ENCODE results near the gene CHTOP.
A peak's percentile ranks its signal among the peaks of the same experiment; 100 is the strongest.
"Not testable (repeated sequence)": the region's sequence is repeated elsewhere in the genome, so short reads cannot be mapped to it uniquely, and the experiment has no call there.

The CHTOP gene

GRCh38 chr1:153633754-153634665 is at the start of gene CHTOP:
TSS of gene CHTOP (plus strand) at chr1:153634066. CDS start at chr1:153636589, 2,523 bp downstream.
- peak; percentile 97 for DNase-seq (ENCODE audit: low spot score)

- no peak for DNase-seq (ENCODE audit: low spot score)
These were observed 48.9 kb upstream of the CHTOP start for GRCh38 chr1:153585006-153585405.

- no peak for DNase-seq (ENCODE audit: low spot score)
These were observed 47.5 kb upstream of the CHTOP start for GRCh38 chr1:153586347-153586746.

- DNase-seq (ENCODE audit: low spot score): no peak
These were observed 46.6 kb upstream of the CHTOP start for GRCh38 chr1:153587314-153587713.

- not testable (repeated sequence) for DNase-seq (ENCODE audit: low spot score)
These were observed 45.8 kb upstream of the CHTOP start for GRCh38 chr1:153588033-153588432.

GRCh38 chr1:153588482-153588881 is 45.4 kb upstream of the CHTOP start:
- DNase-seq (ENCODE audit: low spot score): no peak

- DNase-seq (ENCODE audit: low spot score): no peak
These were observed 41.1 kb upstream of the CHTOP start for GRCh38 chr1:153592748-153593147.

GRCh38 chr1:153597206-153597605 is 36.7 kb upstream of the CHTOP start:
- DNase-seq (ENCODE audit: low spot score): peak; percentile 39

- peak; percentile 49 for DNase-seq (ENCODE audit: low spot score)
These were observed 35.3 kb upstream of the CHTOP start for GRCh38 chr1:153598309-153599172.

- DNase-seq (ENCODE audit: low spot score): no peak
These were observed 34.0 kb upstream of the CHTOP start for GRCh38 chr1:153599847-153600246.

- DNase-seq (ENCODE audit: low spot score): no peak
These were observed 31.1 kb upstream of the CHTOP start for GRCh38 chr1:153602749-153603148.

GRCh38 chr1:153606194-153606593 is 27.7 kb upstream of the CHTOP start:
- no peak for DNase-seq (ENCODE audit: low spot score)

GRCh38 chr1:153607381-153607780 is 26.5 kb upstream of the CHTOP start:
- no peak for DNase-seq (ENCODE audit: low spot score)

- no peak for DNase-seq (ENCODE audit: low spot score)
These were observed 25.7 kb upstream of the CHTOP start for GRCh38 chr1:153608089-153608682.

- peak; percentile 90 for DNase-seq (ENCODE audit: low spot score)
These were observed 24.9 kb upstream of the CHTOP start for GRCh38 chr1:153608742-153609584.

GRCh38 chr1:153609585-153609907 is 24.3 kb upstream of the CHTOP start:
- no peak for DNase-seq (ENCODE audit: low spot score)

GRCh38 chr1:153610334-153610733 is 23.5 kb upstream of the CHTOP start:
- no peak for DNase-seq (ENCODE audit: low spot score)

GRCh38 chr1:153610811-153611301 is 23.0 kb upstream of the CHTOP start:
- peak; percentile 58 for DNase-seq (ENCODE audit: low spot score)

GRCh38 chr1:153611356-153611755 is 22.5 kb upstream of the CHTOP start:
- DNase-seq (ENCODE audit: low spot score): no peak

GRCh38 chr1:153612111-153612754 is 21.6 kb upstream of the CHTOP start:
- DNase-seq (ENCODE audit: low spot score): no peak

GRCh38 chr1:153612755-153613331 is 21.0 kb upstream of the CHTOP start, which contains the start of gene S100A16:
TSS of gene S100A16 (minus strand) at chr1:153613137. CDS start at chr1:153608151, 4,986 bp downstream.
- peak; percentile 94 for DNase-seq (ENCODE audit: low spot score)
